A549 (cell line): Measurements from ENCODE around the gene RPL31. TPM values are rescaled to one million over a fixed set of nuclear protein-coding genes. Genes with fewer than 3 reads are reported as not detected.

Experiments
- ATAC-seq, 2 experiments: fragments of 200-7000 bp in 1 of 2; fragments of >200 bp in 1 of 2; cut with Nextera tagmentation in 1 of 2; cut with Tn5 transposase in 1 of 2; 3 replicates each; pipeline versions ENCODE4 v1.8.0 to v1.9.1; 2018 to 2020; ENCODE audit warnings: mild to moderate bottlenecking in 1 of 2, moderate library complexity in 1 of 2
- CTCF ChIA-PET: fragments of 300-600 bp; sonication (Branson Sonifier 250); formaldehyde crosslinking; extraction: SDS; loops from one replicate; lab custom pipeline; 2021; ENCODE audit warnings: antibody characterized with exemption, inconsistent platforms; lab: Yijun Ruan, JAX
- POLR2A ChIA-PET: fragments of 350-600 bp; formaldehyde crosslinking; extraction: SDS; loops from one replicate; lab custom pipeline; 2021; ENCODE audit warnings: antibody characterized with exemption, inconsistent platforms; lab: Yijun Ruan, JAX
- DNase-seq, 2 experiments: peaks; one replicate each; pipeline versions ENCODE4 v3.0.0 to v3.0.0-alpha.2; 2011 to 2016; ENCODE audit warnings: low read depth in 1 of 2, low spot score in 1 of 2
- FAIRE-seq: peaks from 2 replicates; lab custom pipeline; 2011; peaks lifted over from hg19 to GRCh38; lab: Jason Lieb, UNC
- H3K27ac ChIP-seq, 2 experiments: fragments of >200 bp; sonication (Bioruptor Twin); formaldehyde crosslinking; 3 replicates each; pipeline ENCODE4 v1.5.1; 2016 to 2017
- H3K4me1 ChIP-seq: fragments of >200 bp; sonication (Bioruptor Twin); formaldehyde crosslinking; 3 replicates; pipeline ENCODE4 v1.6.1; 2016
- H3K4me2 ChIP-seq: fragments of >200 bp; sonication (Bioruptor Twin); formaldehyde crosslinking; 3 replicates; pipeline ENCODE4 v1.6.1; 2016
- H3K4me3 ChIP-seq: fragments of >200 bp; sonication (Bioruptor Twin); formaldehyde crosslinking; 3 replicates; pipeline ENCODE4 v1.5.1; 2016
- H3K9me3 ChIP-seq: fragments of >200 bp; sonication (Bioruptor Twin); formaldehyde crosslinking; 3 replicates; pipeline ENCODE4 v1.6.1; 2016
- CEBPB ChIP-seq, 2 experiments: fragments of >200 bp in 1 of 2; sonication (Bioruptor Twin) in 1 of 2; formaldehyde crosslinking in 1 of 2; IDR thresholded peaks; 2 replicates each; pipeline ENCODE4 v1.6.1; 2012 to 2016
- EHF ChIP-seq: fragments of 250-450 bp; sonication (Bioruptor Pico); IDR thresholded peaks from 2 replicates; pipeline ENCODE4 v1.5.0; 2020; ENCODE audit warnings: mild to moderate bottlenecking
- EP300 ChIP-seq, 2 experiments: fragments of >200 bp; sonication (Bioruptor Twin); formaldehyde crosslinking; IDR thresholded peaks; 2 replicates in 1 of 2; 3 replicates in 1 of 2; pipeline ENCODE4 v1.6.1; 2016 to 2017
- FOXS1 ChIP-seq: fragments of 250-450 bp; sonication (Bioruptor Pico); IDR thresholded peaks from 2 replicates; pipeline ENCODE4 v1.5.0; 2020; ENCODE audit warnings: mild to moderate bottlenecking, moderate library complexity
- HOXA7 ChIP-seq: fragments of 250-450 bp; sonication (Bioruptor Pico); IDR thresholded peaks from 2 replicates; pipeline ENCODE4 v1.5.0; 2020; ENCODE audit warnings: mild to moderate bottlenecking, moderate library complexity
- JUN ChIP-seq, 2 experiments: fragments of >200 bp; sonication (Bioruptor Twin); formaldehyde crosslinking; IDR thresholded peaks; 2 replicates in 1 of 2; 3 replicates in 1 of 2; pipeline ENCODE4 v1.6.1; 2016 to 2017
- MAFK ChIP-seq: fragments of 450-650 bp; IDR thresholded peaks from 2 replicates; pipeline ENCODE4 v1.6.1; 2014; ENCODE audit not compliant: partially characterized antibody
- SMC3 ChIP-seq: fragments of >200 bp; sonication (Bioruptor Twin); formaldehyde crosslinking; IDR thresholded peaks from 3 replicates; pipeline ENCODE4 v1.6.1; 2018; ENCODE audit warnings: inconsistent platforms
- WGBS: methylation state at CpG from one replicate; pipeline ENCODE4 v1.1.6; 2017; ENCODE audit errors: missing lambda C conversion rate; 5-methylcytosine and 5-hydroxymethylcytosine counted together
- polyA plus RNA-seq, 4 experiments: library from polyadenylated mRNA; depleted of rRNA in 3 of 4; stranded (reverse); fragments of >200 nt; fragmentation: RNase III in 1 of 4; extraction: RNeasy Plus Mini Kit Qiagen cat#74134 plus additional on column Dnase treatment in 1 of 4; gene quantifications; 2 replicates in 3 of 4; 3 replicates in 1 of 4; pipeline ENCODE4 v1.2.3, GENCODE V29; 2011 to 2017
- TF ChIP-seq, protein P1 (sequence below): fragments of 200-600 bp; sonication (generic); IDR thresholded peaks from 2 replicates; pipeline ENCODE4 v1.6.1; 2016; ENCODE audit warnings: antibody characterized with exemption, mild to moderate bottlenecking, moderate library complexity
- TF ChIP-seq, protein P2 (sequence below): fragments of 450-650 bp; IDR thresholded peaks from 2 replicates; pipeline ENCODE4 v1.6.1; 2014; ENCODE audit warnings: antibody characterized with exemption
- TF ChIP-seq, protein P3 (sequence below): fragments of 150-350 bp; IDR thresholded peaks from 2 replicates; pipeline ENCODE4 v1.6.1; 2014; ENCODE audit warnings: low read depth, mild to moderate bottlenecking, low read length

RPL31 gene
- polyA plus RNA-seq, 2 of the 4 experiments (the other 2 are of a cell fraction), result 1,803 to 2,064 TPM

DNA sequence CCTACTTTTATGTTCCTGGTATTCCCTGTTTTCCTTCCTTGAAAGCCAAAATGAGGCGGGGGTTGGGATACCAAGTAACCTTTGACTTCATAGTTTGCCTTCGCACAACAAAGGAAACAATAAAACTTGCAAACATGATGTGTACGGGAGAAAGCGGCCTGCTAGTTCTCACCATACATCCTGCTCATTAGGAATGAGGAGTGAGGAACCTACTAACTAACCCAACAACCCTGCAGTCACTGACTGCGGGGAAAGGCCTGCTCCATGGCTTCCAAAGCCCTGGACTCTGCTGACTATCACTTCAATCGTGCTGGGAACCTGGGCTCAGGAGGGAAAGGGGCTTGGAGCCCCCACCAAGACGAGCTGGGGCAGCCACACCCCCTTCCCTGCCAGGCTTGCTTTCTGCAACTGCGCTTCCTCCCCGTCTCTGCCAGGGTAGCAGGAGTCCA is 24.2 kb downstream of the RPL31 start (continued):
- TF ChIP-seq, protein P1, sequence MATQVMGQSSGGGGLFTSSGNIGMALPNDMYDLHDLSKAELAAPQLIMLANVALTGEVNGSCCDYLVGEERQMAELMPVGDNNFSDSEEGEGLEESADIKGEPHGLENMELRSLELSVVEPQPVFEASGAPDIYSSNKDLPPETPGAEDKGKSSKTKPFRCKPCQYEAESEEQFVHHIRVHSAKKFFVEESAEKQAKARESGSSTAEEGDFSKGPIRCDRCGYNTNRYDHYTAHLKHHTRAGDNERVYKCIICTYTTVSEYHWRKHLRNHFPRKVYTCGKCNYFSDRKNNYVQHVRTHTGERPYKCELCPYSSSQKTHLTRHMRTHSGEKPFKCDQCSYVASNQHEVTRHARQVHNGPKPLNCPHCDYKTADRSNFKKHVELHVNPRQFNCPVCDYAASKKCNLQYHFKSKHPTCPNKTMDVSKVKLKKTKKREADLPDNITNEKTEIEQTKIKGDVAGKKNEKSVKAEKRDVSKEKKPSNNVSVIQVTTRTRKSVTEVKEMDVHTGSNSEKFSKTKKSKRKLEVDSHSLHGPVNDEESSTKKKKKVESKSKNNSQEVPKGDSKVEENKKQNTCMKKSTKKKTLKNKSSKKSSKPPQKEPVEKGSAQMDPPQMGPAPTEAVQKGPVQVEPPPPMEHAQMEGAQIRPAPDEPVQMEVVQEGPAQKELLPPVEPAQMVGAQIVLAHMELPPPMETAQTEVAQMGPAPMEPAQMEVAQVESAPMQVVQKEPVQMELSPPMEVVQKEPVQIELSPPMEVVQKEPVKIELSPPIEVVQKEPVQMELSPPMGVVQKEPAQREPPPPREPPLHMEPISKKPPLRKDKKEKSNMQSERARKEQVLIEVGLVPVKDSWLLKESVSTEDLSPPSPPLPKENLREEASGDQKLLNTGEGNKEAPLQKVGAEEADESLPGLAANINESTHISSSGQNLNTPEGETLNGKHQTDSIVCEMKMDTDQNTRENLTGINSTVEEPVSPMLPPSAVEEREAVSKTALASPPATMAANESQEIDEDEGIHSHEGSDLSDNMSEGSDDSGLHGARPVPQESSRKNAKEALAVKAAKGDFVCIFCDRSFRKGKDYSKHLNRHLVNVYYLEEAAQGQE, result no peak

DNA sequence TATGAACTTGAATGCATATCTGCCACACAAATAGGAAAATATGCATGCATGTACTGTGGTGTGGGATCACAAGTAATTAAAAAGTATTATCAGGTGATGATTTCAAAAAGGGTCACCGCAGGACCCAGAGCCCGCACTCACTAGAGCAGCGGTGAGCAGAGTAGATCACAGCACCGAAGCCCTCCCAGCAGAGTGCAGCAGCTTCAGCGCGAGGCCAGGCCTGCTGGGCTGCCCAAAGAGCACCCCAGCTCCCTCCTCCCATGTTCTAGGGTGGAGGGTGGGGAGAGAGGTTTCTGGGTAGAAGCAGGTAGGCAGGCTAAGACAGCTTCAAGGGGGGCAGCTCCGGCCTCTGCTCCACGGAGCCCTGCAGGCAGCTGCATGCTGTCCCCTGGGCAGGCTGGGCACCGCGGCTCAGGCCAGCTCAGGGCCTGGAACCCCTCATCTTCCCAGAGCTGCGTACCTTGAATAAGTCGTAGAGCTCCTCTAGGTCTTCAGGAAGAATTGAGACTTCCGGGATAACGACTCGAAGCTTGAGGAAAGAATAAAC is 24.9 kb downstream of the RPL31 start:
- FAIRE-seq, result no peak
- H3K27ac ChIP-seq, result 0 out of 6 replicates have a peak overlapping the region, but pooled peaks of 1 of the 2 experiments have one; percentile 23
- ChIA-PET POLR2A (interaction anchor here (1.2 kb wide), 1 partner anchor 10 kb away, joined by 3 read pairs; no protein-coding TSS in a partner anchor), CTCF (interaction anchor here (0.9 to 3.9 kb wide), 7 partner anchors 10 to 178 kb away, joined by 3 to 21 read pairs (median 4); no protein-coding TSS in a partner anchor)
- no peak for TF ChIP-seq HOXA7 (CRISPR knock-in tag)
- TF ChIP-seq, protein P1, result no peak
- no peak for TF ChIP-seq CEBPB (IDR thresholded peaks at IDR 0.05)
- TF ChIP-seq FOXS1 (CRISPR knock-in tag), result no peak
- TF ChIP-seq, protein P2, sequence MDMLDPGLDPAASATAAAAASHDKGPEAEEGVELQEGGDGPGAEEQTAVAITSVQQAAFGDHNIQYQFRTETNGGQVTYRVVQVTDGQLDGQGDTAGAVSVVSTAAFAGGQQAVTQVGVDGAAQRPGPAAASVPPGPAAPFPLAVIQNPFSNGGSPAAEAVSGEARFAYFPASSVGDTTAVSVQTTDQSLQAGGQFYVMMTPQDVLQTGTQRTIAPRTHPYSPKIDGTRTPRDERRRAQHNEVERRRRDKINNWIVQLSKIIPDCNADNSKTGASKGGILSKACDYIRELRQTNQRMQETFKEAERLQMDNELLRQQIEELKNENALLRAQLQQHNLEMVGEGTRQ, result no peak
- TF ChIP-seq MAFK, result no peak
- TF ChIP-seq EHF (CRISPR knock-in tag), result no peak
- ATAC-seq, result peak; percentile 21 to 33; a peak in 3 of 6 replicates
- H3K4me1 ChIP-seq, result peaks cover 3% of the 10 kb centered on the region; the same call in 1 of the 3 replicates
- no peaks in the 10 kb centered on the region for H3K9me3 ChIP-seq
- WGBS, result 90% methylated on average over 12 of the region's 15 CpGs
- DNase-seq, result no peak
- no peak overlapping the region for H3K4me3 ChIP-seq
- H3K4me2 ChIP-seq, result no peak overlapping the region

DNA sequence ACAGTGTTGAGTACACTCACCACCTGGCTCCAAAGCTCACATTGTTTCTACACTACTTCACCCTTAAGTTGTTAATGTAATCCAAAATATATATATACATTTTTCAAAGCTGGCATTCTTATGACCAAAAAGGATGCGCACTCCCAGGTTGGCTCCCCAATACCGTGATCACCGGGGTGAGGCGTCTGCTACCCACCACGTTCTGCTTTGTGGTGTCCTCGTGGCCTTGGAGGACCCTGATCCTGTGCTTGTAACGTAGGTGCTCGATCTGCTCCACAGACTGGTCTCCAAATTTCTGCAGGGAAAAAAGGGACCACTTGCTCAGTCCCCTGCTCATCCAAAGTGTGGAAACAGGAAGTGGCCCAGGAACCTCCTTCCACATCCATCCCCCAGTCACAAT is 25.8 kb downstream of the RPL31 start:
- ChIA-PET POLR2A (interaction anchor here (1.2 kb wide), 1 partner anchor 9 kb away, joined by 3 read pairs; no protein-coding TSS in a partner anchor), CTCF (interaction anchor here (1.1 to 3.9 kb wide), 5 partner anchors 9 to 125 kb away, joined by 3 to 21 read pairs (median 4); no protein-coding TSS in a partner anchor)
- Histone ChIP-seq H3K4me1 (peaks cover 3% of the 10 kb centered on the region; the same call in 1 of the 3 replicates), H3K4me3 (no peak overlapping the region), H3K4me2 (no peak overlapping the region), H3K27ac (no peak overlapping the region), H3K9me3 (no peaks in the 10 kb centered on the region)
- WGBS, result 95% methylated on average over 8 of the region's 8 CpGs
- TF ChIP-seq SMC3 (no peak), EP300 (IDR thresholded peaks at IDR 0.05) (no peak), JUN (IDR thresholded peaks at IDR 0.05) (no peak)
- TF ChIP-seq, protein P3, sequence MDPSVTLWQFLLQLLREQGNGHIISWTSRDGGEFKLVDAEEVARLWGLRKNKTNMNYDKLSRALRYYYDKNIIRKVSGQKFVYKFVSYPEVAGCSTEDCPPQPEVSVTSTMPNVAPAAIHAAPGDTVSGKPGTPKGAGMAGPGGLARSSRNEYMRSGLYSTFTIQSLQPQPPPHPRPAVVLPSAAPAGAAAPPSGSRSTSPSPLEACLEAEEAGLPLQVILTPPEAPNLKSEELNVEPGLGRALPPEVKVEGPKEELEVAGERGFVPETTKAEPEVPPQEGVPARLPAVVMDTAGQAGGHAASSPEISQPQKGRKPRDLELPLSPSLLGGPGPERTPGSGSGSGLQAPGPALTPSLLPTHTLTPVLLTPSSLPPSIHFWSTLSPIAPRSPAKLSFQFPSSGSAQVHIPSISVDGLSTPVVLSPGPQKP, result no peak
- TF ChIP-seq, all 56 proteins: peak for 0
- DNase-seq (no peak), FAIRE-seq (no peak), ATAC-seq (no peak)
